ENCODE results near the gene CACNB1.

Gene CACNB1

GRCh38 chr17:39200070-39200879, 2.8 kb upstream of the CACNB1 start, which contains the start of gene RPL19:
Gene RPL19, plus strand, starts transcription at chr17:39200283. Its CDS starts 62 bp downstream, at chr17:39200345.
- DNase-seq: peak; percentile 92

GRCh38 chr17:39199820-39200069, 2.3 kb upstream of the CACNB1 start:
- DNase-seq: peak; percentile 95

GRCh38 chr17:39198186-39198566, 707 bp upstream of the CACNB1 start:
- no peak for DNase-seq

GRCh38 chr17:39196808-39197291, 619 bp downstream of the CACNB1 start:
- DNase-seq: no peak

DNA sequence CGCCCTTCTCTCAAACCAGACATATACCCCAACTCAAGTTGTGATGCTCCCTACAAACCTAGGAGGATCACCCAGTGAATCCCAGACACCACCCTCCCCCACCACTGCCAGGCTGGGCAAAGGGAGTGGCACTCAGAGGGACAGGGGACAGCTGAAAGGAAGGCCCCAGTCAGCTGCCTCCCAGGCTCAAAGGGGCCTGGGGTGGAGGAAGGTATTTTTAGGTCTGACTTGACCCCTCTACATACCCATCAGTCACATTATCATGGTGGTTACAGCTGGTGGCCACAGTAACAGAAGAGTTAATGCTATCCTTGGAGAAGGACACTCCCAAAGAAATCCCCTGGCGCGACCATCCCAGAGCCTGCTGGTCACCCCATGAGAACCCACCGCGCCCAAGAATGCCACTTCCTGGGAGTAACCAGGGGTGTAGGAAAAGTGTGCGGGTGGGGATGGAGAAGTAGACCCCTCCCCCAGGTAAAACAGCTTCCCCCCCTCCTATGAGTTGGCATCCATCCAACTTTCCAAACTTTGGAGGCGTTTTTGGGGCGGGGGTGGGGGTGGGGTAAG, 1.1 kb downstream of the CACNB1 start:
- no peak for DNase-seq

DNA sequence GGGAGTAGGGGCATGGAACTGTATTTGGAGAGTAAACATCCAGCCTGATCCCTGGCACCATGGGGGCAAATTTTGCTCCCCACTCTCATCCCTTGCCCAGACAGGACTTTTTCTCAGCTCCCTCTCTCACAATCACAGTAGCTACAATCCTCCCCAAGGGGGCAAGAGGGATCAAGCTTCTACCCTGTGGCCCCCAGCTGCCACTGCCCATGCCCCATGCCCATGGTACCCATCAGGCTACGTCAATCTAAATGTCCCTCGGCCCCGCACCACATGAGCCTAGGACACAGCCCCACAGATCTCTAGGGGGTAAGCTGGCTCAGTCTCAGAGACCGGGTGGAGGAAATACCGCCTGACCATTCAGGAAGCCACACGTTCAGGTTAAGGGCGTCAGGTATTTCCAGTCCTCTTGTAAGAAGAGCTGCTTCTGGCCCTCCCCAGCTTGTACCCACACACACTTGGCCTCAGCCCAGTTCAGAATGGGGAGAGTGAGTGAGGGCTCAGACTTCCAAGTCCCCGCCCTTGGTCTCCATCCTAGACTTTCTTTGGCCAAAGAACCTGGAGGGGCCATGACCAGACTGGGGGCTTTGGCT, 1.8 kb downstream of the CACNB1 start:
- no peak for DNase-seq

DNA sequence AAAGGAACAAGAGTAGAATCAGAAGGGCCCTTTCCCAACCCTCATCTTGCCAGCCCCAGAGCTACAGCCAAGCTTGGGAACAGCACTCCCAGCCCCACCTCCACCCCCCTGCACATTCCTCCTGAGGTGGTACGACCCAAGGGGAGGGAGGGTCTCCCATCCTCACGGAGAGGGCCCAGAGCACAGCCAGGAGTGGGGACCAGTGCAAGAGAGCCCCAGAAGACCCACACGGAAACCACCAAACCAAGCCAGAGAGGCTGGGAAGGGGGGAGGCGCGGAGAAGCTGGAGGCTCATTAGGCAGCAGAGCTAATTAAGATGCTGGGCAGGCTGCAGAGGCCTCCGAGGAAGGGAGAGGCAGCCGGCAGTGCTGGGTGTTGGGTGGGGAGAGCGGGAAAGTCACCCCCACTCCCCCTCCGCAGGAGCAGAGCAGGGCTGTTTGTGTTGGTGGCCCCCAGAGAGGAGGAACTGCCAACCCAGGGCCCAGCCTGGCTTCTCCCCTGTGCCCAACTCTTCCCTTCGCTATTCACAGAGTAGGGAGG, 2.4 kb downstream of the CACNB1 start:
- DNase-seq: no peak

- no peak for DNase-seq
Observed at GRCh38 chr17:39194089-39194984, 3.1 kb downstream of the CACNB1 start.

- DNase-seq: no peak
Observed at GRCh38 chr17:39193346-39193745, 4.1 kb downstream of the CACNB1 start.

- DNase-seq: no peak
Observed at GRCh38 chr17:39192901-39193300, 4.6 kb downstream of the CACNB1 start.

- no peak for DNase-seq
Observed at GRCh38 chr17:39191750-39192510, 5.5 kb downstream of the CACNB1 start.

DNA sequence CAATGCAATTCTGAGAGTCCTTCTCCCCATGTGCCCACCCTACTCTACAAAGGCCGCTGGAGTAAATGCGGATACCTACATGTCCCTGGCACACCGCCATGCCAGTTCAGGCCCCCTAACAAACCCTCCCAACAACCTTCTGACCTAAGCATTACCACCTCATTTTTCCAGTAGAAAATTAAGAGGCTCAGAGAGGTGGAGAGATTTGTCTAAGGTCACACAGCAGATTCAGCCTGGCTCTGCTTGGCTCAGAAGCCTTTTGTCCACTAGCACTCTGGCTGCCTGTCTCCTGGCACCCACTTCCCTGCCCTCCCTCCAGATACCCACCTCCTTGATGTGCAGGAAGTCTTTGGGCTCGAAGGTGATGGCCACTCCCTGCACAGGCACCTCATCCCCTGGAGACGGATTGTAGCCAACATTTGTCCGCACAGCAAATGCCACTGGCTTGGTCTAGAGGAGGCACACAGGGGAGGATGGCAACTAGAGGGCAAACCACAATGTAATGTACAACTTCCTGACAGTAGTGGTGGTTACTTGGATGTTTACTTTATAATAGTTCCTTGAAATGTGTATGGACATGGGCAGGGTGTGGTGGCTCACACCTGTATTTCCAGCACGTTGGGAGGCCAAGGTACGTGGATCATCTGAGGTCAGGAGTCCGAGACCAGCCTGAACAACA, 10.2 kb downstream of the CACNB1 start:
- DNase-seq: no peak

- no peak for DNase-seq
Observed at GRCh38 chr17:39186481-39187002, 10.9 kb downstream of the CACNB1 start.

DNA sequence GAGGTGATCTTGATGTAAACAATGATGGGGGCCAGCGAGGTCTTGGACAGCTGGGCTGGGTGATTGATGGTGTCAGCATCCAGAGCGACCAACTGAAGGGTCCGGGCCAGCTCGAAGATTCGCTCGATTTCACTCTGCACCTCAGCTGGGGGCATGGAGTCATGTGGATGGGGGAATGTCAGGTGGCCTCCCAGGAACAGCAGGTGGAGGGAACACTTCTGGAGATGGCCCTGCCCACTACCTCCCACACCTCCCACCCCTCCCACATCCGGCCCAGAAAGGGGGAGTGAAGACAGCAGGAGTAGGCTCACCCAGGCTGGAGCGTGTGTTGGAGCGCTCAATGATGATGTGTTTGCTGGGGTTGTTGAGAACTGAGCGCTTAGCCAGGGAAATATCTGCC, 13.7 kb downstream of the CACNB1 start:
- no peak for DNase-seq

GRCh38 chr17:39183045-39183444, 14.4 kb downstream of the CACNB1 start:
- no peak for DNase-seq

GRCh38 chr17:39181303-39181702, 16.2 kb downstream of the CACNB1 start:
- no peak for DNase-seq

DNA sequence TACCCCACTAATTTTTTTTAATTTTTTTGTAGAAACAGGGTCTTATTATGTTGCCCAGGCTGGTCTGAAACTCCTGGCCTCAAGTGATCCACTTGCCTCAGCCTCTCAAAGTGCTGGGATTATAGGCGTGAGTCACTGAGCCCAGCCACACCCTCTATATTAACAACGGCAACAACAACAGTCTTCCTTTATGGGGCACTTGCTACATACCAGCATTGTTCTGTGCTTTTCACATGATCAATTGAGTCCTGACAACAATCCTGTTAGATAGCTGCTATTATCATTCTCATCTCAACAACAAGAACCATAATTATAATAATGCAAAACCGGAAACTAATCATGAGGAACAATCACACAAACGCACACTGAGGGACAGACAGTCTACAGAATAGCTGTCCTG, 18.9 kb downstream of the CACNB1 start:
- no peak for DNase-seq

- no peak for DNase-seq
Observed at GRCh38 chr17:39177256-39177655, 20.2 kb downstream of the CACNB1 start.

DNA sequence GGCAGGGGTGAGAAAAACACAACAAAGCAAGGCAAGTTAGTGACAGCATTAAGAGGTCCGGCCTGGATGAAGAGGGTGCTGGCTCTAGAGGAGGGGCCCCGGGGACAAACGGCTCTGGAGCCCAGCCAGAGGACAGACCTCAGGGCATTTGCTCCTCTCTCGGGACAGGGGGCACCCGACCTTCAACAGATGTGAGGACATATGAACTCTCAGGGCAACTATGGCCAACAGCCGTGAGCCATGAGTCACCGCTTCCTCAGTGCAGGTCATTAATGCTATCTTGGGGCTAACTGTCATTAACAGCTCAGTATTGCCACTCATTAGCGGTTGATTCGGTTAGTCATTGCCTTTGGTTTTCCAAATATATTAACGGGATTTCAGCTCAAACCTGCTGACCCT, 21.8 kb downstream of the CACNB1 start:
- no peak for DNase-seq

GRCh38 chr17:39174920-39175694, 22.4 kb downstream of the CACNB1 start:
- peak; percentile 92 for DNase-seq
